Spleen (tissue), 11 donors: ENCODE measurements around the gene LEKR1. TPM values are rescaled to one million over a fixed set of nuclear protein-coding genes. Genes with fewer than 3 reads are reported as not detected.

Experiments used
- DNase-seq: peaks from one replicate; pipeline ENCODE4 v3.0.0-alpha.2; 2020
- H3K27ac ChIP-seq, 8 donors: fragments of 200-600 bp; sonication (generic) in 7 of 8; 1 replicate in 4 of 8; 2 replicates in 4 of 8; pipeline versions ENCODE4 v1.5.0 to v1.8.0; 2016 to 2021; ENCODE audit warnings: inconsistent platforms in 4 of 8, mild to moderate bottlenecking in 4 of 8, moderate library complexity in 1 of 8
- H3K27me3 ChIP-seq, 7 donors: fragments of 200-600 bp; sonication (generic) in 6 of 7; replicated peaks in 1 of 7; 1 replicate in 4 of 7; 2 replicates in 3 of 7; pipeline versions ENCODE4 v1.5.0 to v1.8.0; 2016 to 2021; ENCODE audit warnings: inconsistent platforms in 3 of 7, mild to moderate bottlenecking in 1 of 7
- H3K36me3 ChIP-seq, 6 donors: fragments of 200-600 bp; sonication (generic) in 5 of 6; 1 replicate in 4 of 6; 2 replicates in 2 of 6; pipeline versions ENCODE4 v1.5.0 to v1.8.0; 2016 to 2021; ENCODE audit warnings: inconsistent platforms in 2 of 6
- H3K4me1 ChIP-seq, 6 donors: fragments of 200-600 bp; sonication (generic) in 5 of 6; 1 replicate in 3 of 6; 2 replicates in 3 of 6; pipeline versions ENCODE4 v1.5.0 to v1.8.0; 2016 to 2021; ENCODE audit warnings: inconsistent platforms in 3 of 6
- H3K4me3 ChIP-seq, 8 donors: fragments of 200-600 bp; sonication (generic) in 7 of 8; 1 replicate in 4 of 8; 2 replicates in 4 of 8; pipeline versions ENCODE4 v1.5.0 to v1.8.0; 2016 to 2021; ENCODE audit warnings: inconsistent platforms in 4 of 8, mild to moderate bottlenecking in 4 of 8, moderate library complexity in 2 of 8
- H3K9me3 ChIP-seq, 8 donors: fragments of 200-600 bp; sonication (generic) in 7 of 8; 1 replicate in 4 of 8; 2 replicates in 4 of 8; pipeline versions ENCODE4 v1.5.0 to v1.8.0; 2016 to 2021; ENCODE audit warnings: inconsistent platforms in 4 of 8
- POLR2A ChIP-seq, 3 donors: fragments of 450-650 bp; IDR thresholded peaks; one replicate each; pipeline ENCODE4 v1.5.1; 2017; ENCODE audit warnings: antibody characterized with exemption in 3 of 3, mild to moderate bottlenecking in 1 of 3
- POLR2AphosphoS5 ChIP-seq, 3 donors: sonication (generic); formaldehyde crosslinking; IDR thresholded peaks; one replicate each; pipeline ENCODE4 v1.5.1; 2017; ENCODE audit warnings: antibody characterized with exemption in 3 of 3
- WGBS, 5 donors: extraction: QIAGEN DNeasy Blood & Tissue Kit in 3 of 5; methylation state at CpG; one replicate each; pipeline versions ENCODE4 v1.1.5 to v1.1.7; 2013 to 2018; 5-methylcytosine and 5-hydroxymethylcytosine counted together
- intact Hi-C: fragments of 100-400 bp; cut with DNase I; formaldehyde crosslinking; loops from one replicate; pipeline ENCODE4 v1.15.0; 2023; ENCODE audit warnings: low total_unique reads
- polyA plus RNA-seq, 3 donors: library from polyadenylated mRNA; stranded (reverse); fragments of 200-250 nt; gene quantifications; one replicate each; pipeline ENCODE4 v1.2.1, GENCODE V29; 2013
- total RNA-seq, 7 donors: library from RNA; depleted of rRNA in 3 of 7; stranded (reverse); fragments of >200 nt in 3 of 7; fragmentation: NEBNext Ultra II Directional in 4 of 7; extraction: Animal tissue kit (Norgen Biotek cat#: 25700) in 4 of 7; gene quantifications; one replicate each; pipeline versions ENCODE4 v1.1.0 to v1.2.1, GENCODE V29; 2016 to 2021
- TF ChIP-seq, protein P1 (sequence below), 11 experiments: fragments of 200-600 bp in 7 of 11; fragments of 450-650 bp in 4 of 11; sonication (generic) in 4 of 11; IDR thresholded peaks in 8 of 11; conservative IDR thresholded peaks in 3 of 11; 1 replicate in 7 of 11; 2 replicates in 4 of 11; pipeline versions ENCODE4 v1.4.0 to v1.8.0; 2016 to 2021; ENCODE audit warnings: antibody characterized with exemption in 11 of 11, inconsistent platforms in 4 of 11, mild to moderate bottlenecking in 1 of 11
- donor health status: healthy with polysubstance abuse.
- donor health status: DM: no; HTN: no; CAD: no; lungs with moderate emphysema.
- donor health status: DM: no; HTN: no; CAD: no.
- donor health status: Bipolar disorder and iron deficiency.
- donor health status: healthy.
- donor health status: DM: no; HTN: no; CAD: no.
- donor health status: DM: yes; HTN: yes; CAD: no.

LEKR1 gene
- total and polyA plus RNA-seq, 10 donors = 0.48 to 7.5 (median 2.5) TPM

DNA sequence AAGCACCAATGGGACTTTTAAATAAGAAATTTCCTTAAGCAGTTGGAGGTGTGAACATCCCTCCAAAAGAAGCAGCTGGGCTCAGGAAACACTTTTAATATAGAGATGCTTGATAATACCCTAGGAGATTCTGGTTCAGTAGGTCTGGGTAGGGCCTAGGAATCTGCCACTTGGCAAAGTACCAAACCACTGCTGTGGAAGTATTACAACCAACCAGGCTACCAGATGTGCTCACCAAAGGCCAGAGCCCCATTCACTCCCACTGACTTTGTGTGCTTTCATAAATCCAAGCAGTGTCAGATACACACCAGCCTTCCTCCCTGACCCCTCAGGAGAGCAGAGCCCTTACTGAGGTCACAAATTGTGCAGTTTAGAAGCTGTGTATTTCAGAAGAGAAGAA lies 171.2 kb downstream of the LEKR1 start:
- Histone ChIP-seq H3K4me3 (no peak overlapping the region), H3K27me3 (no peaks in the 10 kb centered on the region), H3K27ac (no peak overlapping the region), H3K36me3 (no peaks in the 10 kb centered on the region), H3K9me3 (no peaks in the 10 kb centered on the region), H3K4me1 (no peaks in the 10 kb centered on the region)
- intact Hi-C loops = no loop called here
- no peak for TF ChIP-seq POLR2A (IDR thresholded peaks at IDR 0.05)
- no peak for DNase-seq

DNA sequence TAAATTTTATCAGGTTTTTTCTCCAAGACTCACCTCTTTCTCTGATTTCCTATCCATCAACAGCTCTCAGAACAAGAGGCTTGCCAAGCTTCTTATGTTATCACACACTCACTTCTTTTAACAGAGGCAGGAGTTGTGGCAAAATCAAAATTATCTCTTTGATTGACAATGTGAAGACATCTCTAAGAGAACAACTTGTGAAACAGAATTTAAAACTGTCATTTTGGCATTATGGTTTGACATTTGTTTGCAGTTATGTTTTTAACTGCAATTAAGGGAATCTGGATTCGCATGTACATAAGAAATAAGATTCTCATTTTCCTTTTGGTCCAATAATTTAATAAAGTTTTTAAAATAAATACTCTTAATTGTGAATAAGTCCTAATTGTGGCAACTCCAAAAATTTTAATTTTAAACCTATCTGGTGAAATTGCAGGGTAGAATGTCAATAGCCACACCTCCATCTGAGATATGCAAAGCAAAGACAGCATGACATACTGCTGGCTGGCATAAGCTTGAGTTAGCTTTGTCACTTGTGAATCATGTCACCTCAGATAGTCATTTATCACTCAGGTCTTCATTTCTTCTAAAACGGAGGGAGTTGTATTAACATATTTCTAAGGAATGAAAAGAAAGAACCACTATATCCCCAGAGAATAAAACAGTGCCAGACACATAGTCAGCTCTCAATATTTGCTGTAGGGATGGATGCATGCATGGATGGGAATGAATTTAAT lies 175.2 kb downstream of the LEKR1 start:
- no peaks in the 10 kb centered on the region for H3K4me1 ChIP-seq
- no peak for DNase-seq
- no peak overlapping the region for H3K27ac ChIP-seq
- no peaks in the 10 kb centered on the region for H3K36me3 ChIP-seq
- intact Hi-C loops = no loop called here
- peaks cover 0 to 7% (median 0%) of the 10 kb centered on the region in 8 donors for H3K9me3 ChIP-seq
- no peaks in the 10 kb centered on the region for H3K27me3 ChIP-seq
- 77 to 86% (median 80%) methylated on average over 2 of the region's 2 CpGs for whole genome bisulfite sequencing, 5 donors
- TF ChIP-seq POLR2AphosphoS5 (IDR thresholded peaks at IDR 0.05) = no peak
- no peak for TF ChIP-seq POLR2A (IDR thresholded peaks at IDR 0.05)
- TF ChIP-seq, protein P1, sequence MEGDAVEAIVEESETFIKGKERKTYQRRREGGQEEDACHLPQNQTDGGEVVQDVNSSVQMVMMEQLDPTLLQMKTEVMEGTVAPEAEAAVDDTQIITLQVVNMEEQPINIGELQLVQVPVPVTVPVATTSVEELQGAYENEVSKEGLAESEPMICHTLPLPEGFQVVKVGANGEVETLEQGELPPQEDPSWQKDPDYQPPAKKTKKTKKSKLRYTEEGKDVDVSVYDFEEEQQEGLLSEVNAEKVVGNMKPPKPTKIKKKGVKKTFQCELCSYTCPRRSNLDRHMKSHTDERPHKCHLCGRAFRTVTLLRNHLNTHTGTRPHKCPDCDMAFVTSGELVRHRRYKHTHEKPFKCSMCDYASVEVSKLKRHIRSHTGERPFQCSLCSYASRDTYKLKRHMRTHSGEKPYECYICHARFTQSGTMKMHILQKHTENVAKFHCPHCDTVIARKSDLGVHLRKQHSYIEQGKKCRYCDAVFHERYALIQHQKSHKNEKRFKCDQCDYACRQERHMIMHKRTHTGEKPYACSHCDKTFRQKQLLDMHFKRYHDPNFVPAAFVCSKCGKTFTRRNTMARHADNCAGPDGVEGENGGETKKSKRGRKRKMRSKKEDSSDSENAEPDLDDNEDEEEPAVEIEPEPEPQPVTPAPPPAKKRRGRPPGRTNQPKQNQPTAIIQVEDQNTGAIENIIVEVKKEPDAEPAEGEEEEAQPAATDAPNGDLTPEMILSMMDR (IDR thresholded peaks at IDR 0.05 in 8 of 11, conservative IDR thresholded peaks at IDR 0.05 in 3 of 11) = no peak
- no peak overlapping the region for H3K4me3 ChIP-seq

DNA sequence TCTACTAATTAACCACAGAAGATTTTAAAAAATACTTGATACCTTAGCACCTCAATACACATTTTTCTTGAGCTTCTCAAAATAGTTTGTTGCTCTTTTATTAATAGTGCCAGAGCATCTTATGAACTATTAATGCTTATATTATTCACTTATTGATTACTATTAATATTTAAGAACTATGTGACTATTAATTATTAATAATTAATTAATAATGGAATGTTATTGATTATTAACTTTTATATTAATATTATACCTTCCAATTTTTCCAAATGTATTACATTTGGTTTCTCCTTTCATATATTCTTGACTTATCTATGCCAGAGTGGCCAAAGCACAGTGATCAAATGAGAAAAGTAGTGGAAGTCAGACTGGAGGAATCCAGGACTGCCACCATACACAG lies 195.5 kb downstream of the LEKR1 start:
- Histone ChIP-seq H3K36me3 (no peaks in the 10 kb centered on the region), H3K4me1 (no peaks in the 10 kb centered on the region), H3K9me3 (no peaks in the 10 kb centered on the region), H3K27me3 (no peaks in the 10 kb centered on the region), H3K4me3 (no peak overlapping the region), H3K27ac (no peak overlapping the region)
- no peak for DNase-seq
- no peak for TF ChIP-seq POLR2A (IDR thresholded peaks at IDR 0.05)
- TF ChIP-seq POLR2AphosphoS5 (IDR thresholded peaks at IDR 0.05) = no peak
- TF ChIP-seq, protein P1 (IDR thresholded peaks at IDR 0.05 in 8 of 11, conservative IDR thresholded peaks at IDR 0.05 in 3 of 11) = no peak
- intact Hi-C loops = no loop called here

DNA sequence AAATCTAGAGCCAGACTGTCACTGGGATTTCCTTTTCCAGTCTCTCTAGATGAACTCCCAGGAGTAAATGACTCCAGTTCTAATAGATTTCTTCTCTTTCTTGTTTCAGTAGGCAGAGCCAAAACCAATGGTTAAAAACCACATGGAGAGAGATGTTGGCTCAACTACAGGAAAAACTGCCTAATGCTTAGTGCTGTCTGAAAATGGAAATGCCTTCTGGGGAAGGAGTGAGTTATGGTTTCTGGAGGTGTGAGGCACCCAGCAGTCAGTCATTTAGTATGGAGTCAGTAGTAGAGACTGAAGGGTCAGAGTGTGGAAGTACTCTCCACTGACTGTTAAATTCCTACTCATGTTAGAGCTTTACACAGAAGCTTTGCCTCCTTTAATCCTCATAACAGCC lies 197.1 kb downstream of the LEKR1 start:
- H3K27ac ChIP-seq = no peak overlapping the region
- H3K36me3 ChIP-seq = no peaks in the 10 kb centered on the region
- H3K9me3 ChIP-seq = no peaks in the 10 kb centered on the region
- no peaks in the 10 kb centered on the region for H3K27me3 ChIP-seq
- no peak overlapping the region for H3K4me3 ChIP-seq
- H3K4me1 ChIP-seq = peaks cover 0 to 5% (median 2%) of the 10 kb centered on the region in 6 donors
- intact Hi-C loops = no loop called here
- TF ChIP-seq, protein P1 (IDR thresholded peaks at IDR 0.05 in 8 of 11, conservative IDR thresholded peaks at IDR 0.05 in 3 of 11) = no peak
- no peak for TF ChIP-seq POLR2A (IDR thresholded peaks at IDR 0.05)
- no peak for DNase-seq

DNA sequence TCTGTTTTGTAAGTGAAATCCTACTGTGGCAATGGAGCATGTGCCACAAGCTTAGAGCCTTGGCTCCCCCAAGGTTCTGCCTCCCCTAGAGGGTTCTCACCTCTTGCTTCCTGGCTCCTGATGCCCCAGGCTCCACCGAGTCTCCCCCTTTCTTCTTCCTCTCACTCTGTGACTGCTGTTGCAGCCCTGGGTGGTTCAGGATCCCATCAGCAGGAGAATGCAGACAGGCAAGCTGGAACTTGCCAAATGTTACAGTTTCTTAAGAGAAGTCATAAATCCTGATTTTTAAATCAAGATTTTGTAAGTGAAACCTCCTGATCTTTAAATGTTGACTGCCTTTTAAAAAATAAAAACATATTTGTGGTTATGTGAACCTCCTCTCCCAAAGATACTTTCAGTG lies 199.9 kb downstream of the LEKR1 start:
- Histone ChIP-seq H3K4me1 (peaks cover 0 to 25% (median 14%) of the 10 kb centered on the region in 6 donors), H3K27me3 (no peaks in the 10 kb centered on the region), H3K27ac (no peak overlapping the region), H3K9me3 (no peaks in the 10 kb centered on the region), H3K36me3 (no peaks in the 10 kb centered on the region), H3K4me3 (no peak overlapping the region)
- no peak for TF ChIP-seq POLR2AphosphoS5 (IDR thresholded peaks at IDR 0.05)
- TF ChIP-seq, protein P1 (IDR thresholded peaks at IDR 0.05 in 8 of 11, conservative IDR thresholded peaks at IDR 0.05 in 3 of 11) = no peak
- TF ChIP-seq POLR2A (IDR thresholded peaks at IDR 0.05) = no peak
- no peak for DNase-seq
- intact Hi-C loops = no loop called here
- WGBS, 5 donors = 38 to 80% (median 66%) methylated on average over 1 of the region's 1 CpG
